WERI-Rb-1 (cell line): ENCODE data around the gene GPC5.

Experiments used
- DNase-seq: peaks from one replicate; pipeline ENCODE4 v3.0.0-alpha.2; 2020
- H3K27ac ChIP-seq: fragments of 250-450 bp; sonication (Bioruptor Pico); 2 replicates; pipeline ENCODE4 v1.5.1; 2020; ENCODE audit warnings: mild to moderate bottlenecking, moderate library complexity
- H3K27me3 ChIP-seq: fragments of 250-450 bp; sonication (Bioruptor Pico); 2 replicates; pipeline ENCODE4 v1.5.1; 2021; ENCODE audit warnings: mild to moderate bottlenecking, low read depth, moderate library complexity; ENCODE audit not compliant: insufficient read depth, severe bottlenecking
- H3K36me3 ChIP-seq: fragments of 250-450 bp; sonication (Bioruptor Pico); 2 replicates; pipeline ENCODE4 v1.5.1; 2020; ENCODE audit warnings: mild to moderate bottlenecking, moderate library complexity
- H3K4me3 ChIP-seq: 2 replicates; pipeline ENCODE4 v1.5.1; 2011; ENCODE audit warnings: low read depth, mild to moderate bottlenecking, control low read depth, low read length
- H3K9me3 ChIP-seq: fragments of 250-450 bp; sonication (Bioruptor Pico); 2 replicates; pipeline ENCODE4 v1.5.1; 2021; ENCODE audit warnings: mild to moderate bottlenecking, moderate library complexity; ENCODE audit not compliant: severe bottlenecking
- TF ChIP-seq, protein P1 (sequence below): IDR thresholded peaks from 2 replicates; pipeline ENCODE4 v1.5.1; 2011; ENCODE audit warnings: low read depth, mild to moderate bottlenecking, control low read depth, inconsistent platforms, low read length

The GPC5 gene

DNA sequence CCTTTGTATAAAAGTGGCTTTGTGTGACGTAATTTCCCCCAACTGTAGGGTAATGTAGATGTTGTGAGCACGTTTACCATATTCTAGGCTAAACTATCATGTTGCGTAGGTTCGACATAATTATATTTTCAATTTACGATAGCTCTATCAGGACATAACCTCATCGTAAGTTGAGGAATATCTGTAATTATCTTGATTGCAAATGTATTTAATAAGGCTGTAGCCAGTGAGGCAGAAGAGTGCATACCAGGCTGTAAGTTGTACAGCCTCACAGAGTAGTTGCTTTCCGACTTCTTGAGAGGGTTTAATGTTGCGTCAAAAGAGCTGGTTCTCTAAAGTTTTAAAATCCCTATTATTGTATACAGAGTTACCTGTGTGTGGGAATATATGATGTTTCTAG, 988.8 kb downstream of the GPC5 start:
- Histone ChIP-seq H3K36me3 (no peaks in the 10 kb centered on the region), H3K27ac (no peak overlapping the region), H3K4me3 (no peak overlapping the region), H3K9me3 (no peaks in the 10 kb centered on the region), H3K27me3 (no peaks in the 10 kb centered on the region)
- TF ChIP-seq, protein P1, sequence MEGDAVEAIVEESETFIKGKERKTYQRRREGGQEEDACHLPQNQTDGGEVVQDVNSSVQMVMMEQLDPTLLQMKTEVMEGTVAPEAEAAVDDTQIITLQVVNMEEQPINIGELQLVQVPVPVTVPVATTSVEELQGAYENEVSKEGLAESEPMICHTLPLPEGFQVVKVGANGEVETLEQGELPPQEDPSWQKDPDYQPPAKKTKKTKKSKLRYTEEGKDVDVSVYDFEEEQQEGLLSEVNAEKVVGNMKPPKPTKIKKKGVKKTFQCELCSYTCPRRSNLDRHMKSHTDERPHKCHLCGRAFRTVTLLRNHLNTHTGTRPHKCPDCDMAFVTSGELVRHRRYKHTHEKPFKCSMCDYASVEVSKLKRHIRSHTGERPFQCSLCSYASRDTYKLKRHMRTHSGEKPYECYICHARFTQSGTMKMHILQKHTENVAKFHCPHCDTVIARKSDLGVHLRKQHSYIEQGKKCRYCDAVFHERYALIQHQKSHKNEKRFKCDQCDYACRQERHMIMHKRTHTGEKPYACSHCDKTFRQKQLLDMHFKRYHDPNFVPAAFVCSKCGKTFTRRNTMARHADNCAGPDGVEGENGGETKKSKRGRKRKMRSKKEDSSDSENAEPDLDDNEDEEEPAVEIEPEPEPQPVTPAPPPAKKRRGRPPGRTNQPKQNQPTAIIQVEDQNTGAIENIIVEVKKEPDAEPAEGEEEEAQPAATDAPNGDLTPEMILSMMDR: no peak
- no peak for DNase-seq

DNA sequence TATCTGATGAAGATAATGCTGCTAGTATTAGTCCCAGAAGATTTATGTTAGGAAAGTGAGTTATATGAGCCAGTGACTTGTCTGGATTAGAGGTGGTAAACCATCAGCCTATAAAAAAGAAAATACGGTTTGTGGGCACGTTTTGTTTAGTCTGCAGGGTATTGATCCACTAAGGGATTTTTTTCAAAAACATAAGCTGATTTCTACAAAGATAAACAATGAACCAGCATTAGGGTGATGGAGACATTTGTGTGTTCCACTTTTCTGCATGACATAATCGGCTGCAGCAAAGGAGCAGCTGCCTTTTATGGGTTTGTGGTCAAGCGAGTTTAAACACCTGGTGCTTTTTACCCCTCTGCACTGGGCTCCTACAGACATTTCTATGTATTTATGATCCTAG, 991.8 kb downstream of the GPC5 start:
- peak; percentile 67 for DNase-seq
- H3K27me3 ChIP-seq: no peaks in the 10 kb centered on the region
- H3K27ac ChIP-seq: peak overlapping the region; percentile 36

DNA sequence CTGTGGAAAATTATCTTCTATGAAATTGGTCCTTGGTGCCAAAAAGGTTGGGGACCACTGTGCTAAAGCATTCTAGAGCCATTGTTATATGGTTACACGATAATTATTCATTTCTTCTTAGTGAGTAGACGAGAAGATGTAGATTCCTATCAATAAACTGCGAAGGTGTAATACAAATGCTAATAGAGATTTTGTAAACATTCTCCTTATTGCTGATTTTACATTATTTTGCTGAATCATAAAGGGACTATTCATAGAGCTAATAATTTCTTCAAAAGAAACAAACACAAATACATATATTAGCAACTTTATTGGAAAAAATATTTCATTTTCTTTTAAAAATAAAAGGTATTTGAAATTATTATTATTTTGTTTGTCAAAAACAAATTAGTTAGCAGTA, 1005.2 kb downstream of the GPC5 start:
- Histone ChIP-seq H3K36me3 (no peaks in the 10 kb centered on the region), H3K4me3 (no peak overlapping the region)

More for the DNA sequence above, 991.8 kb downstream of the GPC5 start:
- no peaks in the 10 kb centered on the region for H3K9me3 ChIP-seq
- H3K4me3 ChIP-seq: no peak overlapping the region
- TF ChIP-seq, protein P1: no peak
- H3K36me3 ChIP-seq: no peaks in the 10 kb centered on the region

DNA sequence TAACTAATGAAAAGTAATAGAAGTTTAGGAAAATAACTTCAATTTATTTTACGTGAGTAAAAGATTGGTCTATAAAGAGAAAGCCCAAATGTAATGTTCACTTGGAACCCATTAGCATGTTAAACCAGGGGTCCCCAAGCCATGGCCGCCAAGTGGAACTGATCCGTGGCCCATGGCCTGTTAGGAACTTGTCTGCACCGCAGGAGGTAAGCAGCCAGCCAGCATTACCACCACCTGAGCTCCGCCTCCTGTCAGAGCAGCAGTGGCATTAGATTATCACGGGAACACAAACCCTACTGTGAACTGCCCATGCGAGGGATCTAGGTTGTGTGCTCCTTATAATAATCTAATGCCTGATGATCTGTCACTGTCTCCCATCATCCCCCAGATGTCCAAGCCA, 1009.4 kb downstream of the GPC5 start:
- TF ChIP-seq, protein P1: no peak
- Histone ChIP-seq H3K9me3 (no peaks in the 10 kb centered on the region), H3K36me3 (no peaks in the 10 kb centered on the region), H3K27me3 (no peaks in the 10 kb centered on the region), H3K27ac (no peak overlapping the region), H3K4me3 (no peak overlapping the region)
- DNase-seq: no peak

More for the DNA sequence above, 1005.2 kb downstream of the GPC5 start:
- H3K27ac ChIP-seq: no peak overlapping the region
- no peak for DNase-seq
- H3K9me3 ChIP-seq: no peaks in the 10 kb centered on the region
- TF ChIP-seq, protein P1: no peak
- H3K27me3 ChIP-seq: no peaks in the 10 kb centered on the region

DNA sequence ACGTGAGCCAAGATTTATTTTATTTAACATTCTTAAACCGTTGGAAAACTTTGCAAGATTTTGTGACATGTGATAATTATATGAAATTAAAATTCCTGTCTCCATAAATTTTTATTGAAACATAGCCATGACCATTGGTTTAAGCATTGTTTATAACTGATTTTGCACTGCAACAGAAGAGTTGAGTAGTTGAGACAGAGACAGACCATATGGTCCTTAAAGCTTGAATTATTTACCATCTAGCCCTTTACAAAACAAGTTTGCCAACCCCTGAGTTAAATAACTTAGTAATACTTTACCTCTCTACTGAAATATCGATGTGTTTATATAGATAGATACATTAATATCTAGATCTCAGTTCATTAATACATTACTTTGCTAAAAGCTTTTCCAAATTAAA, 1014.1 kb downstream of the GPC5 start:
- TF ChIP-seq, protein P1: no peak
- Histone ChIP-seq H3K27ac (no peak overlapping the region), H3K9me3 (no peaks in the 10 kb centered on the region), H3K27me3 (no peaks in the 10 kb centered on the region), H3K4me3 (no peak overlapping the region), H3K36me3 (no peaks in the 10 kb centered on the region)
- no peak for DNase-seq

DNA sequence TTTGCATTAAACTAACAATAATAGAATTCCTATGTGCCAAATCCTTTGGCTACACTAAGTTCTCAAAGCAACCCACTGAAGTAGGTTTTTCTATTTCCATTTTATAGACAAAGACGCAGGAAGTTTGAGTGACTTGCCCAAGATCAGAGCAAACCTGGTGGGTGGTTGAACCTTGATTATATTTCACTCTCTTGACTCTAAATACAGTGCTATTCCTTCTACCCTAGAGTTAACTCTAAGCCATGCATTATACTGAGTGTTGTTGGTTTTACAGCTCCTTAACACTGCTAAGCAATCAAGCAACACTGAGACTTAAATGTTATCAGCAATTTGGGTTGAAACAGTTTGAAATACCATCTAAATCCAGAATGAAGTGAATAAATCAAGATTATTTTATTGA, 1014.6 kb downstream of the GPC5 start:
- H3K27ac ChIP-seq: no peak overlapping the region
- no peak overlapping the region for H3K4me3 ChIP-seq
- DNase-seq: no peak
- TF ChIP-seq, protein P1: no peak
- H3K36me3 ChIP-seq: no peaks in the 10 kb centered on the region
- no peaks in the 10 kb centered on the region for H3K9me3 ChIP-seq
- H3K27me3 ChIP-seq: no peaks in the 10 kb centered on the region
